Dermis blood vessel endothelial cell (primary cell): ENCODE measurements around the gene DNAI1. TPM values are rescaled to one million over a fixed set of nuclear protein-coding genes. Genes with fewer than 3 reads are reported as not detected.
"Not testable (repeated sequence)": the region's sequence is repeated elsewhere in the genome, so short reads cannot be mapped to it uniquely, and the experiment has no call there.

Experiments used
- DNase-seq: peaks from one replicate; pipeline ENCODE4 v3.0.0; 2010
- total RNA-seq: library from RNA; depleted of rRNA; stranded (reverse); fragments of >200 nt; gene quantifications from 2 replicates; pipeline ENCODE4 v1.2.3, GENCODE V29; 2014

DNAI1 gene
- total RNA-seq: not detected in 2 replicates

- DNase-seq: peak; percentile 99
Measured at GRCh38 chr9:34458013-34458958, at the start of gene DNAI1, which contains the start of gene FAM219A. DNAI1 (plus strand) TSS chr9:34458805; CDS start chr9:34459006, 201 bp downstream. FAM219A (minus strand) TSS chr9:34458570; CDS start chr9:34458263, 307 bp downstream.

- DNase-seq: no peak
Measured at GRCh38 chr9:34409154-34409553, 49.5 kb upstream of the DNAI1 start.

DNA sequence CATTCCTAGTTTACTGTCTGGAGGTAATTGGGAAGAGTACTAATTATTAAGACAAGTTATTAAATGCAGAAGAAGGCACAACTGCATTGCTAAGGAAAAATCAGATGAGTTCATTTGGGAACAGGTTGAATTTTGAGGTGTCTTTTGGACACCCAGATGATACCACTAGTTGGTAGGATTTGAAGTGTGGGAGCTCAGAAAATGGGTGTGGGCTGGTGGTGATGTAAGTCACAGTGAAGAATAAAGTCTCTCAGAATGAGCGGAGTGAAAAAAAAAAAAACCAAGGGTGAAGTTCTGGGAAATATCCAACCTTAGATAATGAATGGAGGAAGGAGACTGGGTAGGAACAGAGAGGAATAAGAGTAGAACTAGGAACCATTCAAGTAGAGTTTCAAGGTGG, 46.3 kb upstream of the DNAI1 start:
- no peak for DNase-seq

DNA sequence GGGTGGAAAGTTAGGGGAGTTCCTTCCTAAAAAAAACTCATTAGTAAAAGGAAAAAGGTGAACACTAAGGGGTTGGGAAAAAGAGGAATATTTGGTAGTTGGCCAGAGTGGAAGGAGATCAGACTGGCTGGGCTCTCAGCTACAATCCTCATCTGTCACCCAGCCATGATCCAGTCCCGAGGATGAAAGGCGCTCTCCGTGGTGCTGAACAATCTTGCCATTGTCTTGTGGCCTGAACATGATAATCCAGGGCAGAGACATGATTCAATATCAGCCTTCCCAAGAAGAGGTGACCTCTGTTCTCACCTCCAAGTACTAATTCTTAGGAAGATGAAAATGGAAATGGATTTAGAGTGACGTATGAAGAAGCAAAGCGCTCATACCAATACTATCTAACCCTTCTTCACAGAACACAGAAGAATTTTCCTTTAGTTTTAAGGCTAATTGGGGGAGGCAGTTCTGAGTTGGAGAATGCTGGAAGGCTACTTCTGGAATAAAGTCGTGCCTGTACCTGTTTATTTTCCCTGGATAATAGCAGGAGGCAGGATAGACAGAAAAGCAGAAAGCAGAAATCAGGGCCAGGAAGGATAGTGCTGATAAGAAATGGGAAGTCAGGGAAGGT, 45.3 kb upstream of the DNAI1 start:
- DNase-seq: peak; percentile 72

DNA sequence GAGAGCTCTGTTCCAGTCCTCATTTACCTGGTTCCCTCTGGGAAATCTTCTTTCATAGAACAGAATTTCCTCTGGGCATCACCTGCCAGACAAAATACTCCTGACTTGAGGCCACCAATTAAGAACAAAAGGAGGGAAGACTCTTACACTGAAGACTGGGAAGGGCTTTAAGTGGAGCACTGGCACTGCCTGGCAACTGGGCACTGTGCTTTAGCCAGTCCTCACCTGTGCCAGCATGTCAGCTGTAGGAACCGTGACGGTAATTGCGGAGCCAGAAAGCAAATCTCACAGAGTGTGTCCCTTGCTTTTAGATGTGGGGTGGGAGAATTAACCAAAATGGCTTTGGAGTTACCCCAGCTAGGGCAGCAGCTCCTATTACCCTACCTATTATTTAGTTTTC, 40.9 kb upstream of the DNAI1 start:
- DNase-seq: no peak

- DNase-seq: peak; percentile 21
Measured at GRCh38 chr9:34419716-34420504, 38.7 kb upstream of the DNAI1 start.

- DNase-seq: no peak
Measured at GRCh38 chr9:34426347-34427074, 32.1 kb upstream of the DNAI1 start.

- DNase-seq: peak; percentile 60
Measured at GRCh38 chr9:34428325-34428958, 30.2 kb upstream of the DNAI1 start.

- DNase-seq: peak; percentile 88
Measured at GRCh38 chr9:34430843-34431437, 27.7 kb upstream of the DNAI1 start.

DNA sequence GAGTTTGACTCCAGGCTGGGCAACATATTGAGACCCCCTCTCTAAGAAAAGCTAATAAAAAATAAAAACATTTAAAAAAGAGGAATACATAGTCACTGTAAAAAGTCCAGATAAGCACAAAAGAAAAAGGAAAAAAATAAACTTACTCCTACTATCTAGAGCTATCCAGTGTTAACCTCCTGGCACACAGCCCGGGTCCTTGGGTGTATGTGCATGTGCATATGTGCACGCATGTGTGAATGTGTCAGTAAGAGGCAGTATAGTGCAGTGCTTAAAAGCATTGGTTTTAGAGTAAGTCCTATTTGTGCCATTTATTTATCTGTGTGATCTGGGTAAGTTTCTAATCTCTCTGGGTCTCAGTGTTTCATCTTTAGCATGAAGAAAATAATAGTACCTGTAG, 26.9 kb upstream of the DNAI1 start:
- no peak for DNase-seq

DNA sequence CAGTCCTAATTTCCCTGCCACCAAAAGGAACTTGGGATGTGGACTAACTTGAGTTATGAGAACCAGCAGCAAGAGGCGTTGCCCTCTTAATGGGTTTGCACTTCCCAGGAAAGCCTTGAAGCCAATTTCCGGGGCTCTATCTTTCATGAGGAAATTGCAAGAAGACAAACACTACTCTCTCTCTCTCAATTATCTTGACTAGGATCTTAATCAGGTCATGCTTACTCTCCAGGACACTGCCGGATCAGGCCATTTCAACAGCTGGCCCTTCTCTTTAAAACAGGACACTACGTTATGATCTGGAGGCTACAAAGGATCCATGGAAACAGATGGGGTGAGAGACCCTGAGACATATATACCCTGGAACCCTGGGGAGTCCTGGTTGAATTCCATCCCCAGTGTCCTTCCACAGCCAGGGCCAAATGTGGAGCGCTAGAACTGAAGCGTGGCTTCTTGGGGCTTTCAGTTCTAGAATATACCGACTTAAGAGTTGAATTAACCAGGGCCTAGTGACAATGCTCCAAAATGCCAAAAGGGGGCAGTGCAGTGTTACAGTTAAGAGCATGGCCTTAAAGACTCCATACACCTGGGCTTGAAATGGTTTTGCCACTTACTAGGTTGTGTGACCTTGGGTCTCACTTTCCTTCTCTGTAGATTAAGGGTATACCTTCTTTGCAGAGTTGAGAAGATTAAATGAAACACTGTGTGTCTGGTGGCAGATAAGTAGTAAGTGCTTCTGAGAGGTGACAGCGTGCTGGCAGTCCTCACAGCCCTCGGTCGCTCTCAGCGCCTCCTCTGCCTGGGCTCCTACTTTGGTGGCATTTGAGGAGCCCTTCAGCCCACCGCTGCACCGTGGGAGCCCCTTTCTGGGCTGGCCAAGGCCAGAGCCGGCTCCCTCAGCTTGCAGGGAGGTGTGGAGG, 21.3 kb upstream of the DNAI1 start:
- peak; percentile 95 for DNase-seq

GRCh38 chr9:34437926-34438307, 20.7 kb upstream of the DNAI1 start:
- not testable (repeated sequence) for DNase-seq

DNA sequence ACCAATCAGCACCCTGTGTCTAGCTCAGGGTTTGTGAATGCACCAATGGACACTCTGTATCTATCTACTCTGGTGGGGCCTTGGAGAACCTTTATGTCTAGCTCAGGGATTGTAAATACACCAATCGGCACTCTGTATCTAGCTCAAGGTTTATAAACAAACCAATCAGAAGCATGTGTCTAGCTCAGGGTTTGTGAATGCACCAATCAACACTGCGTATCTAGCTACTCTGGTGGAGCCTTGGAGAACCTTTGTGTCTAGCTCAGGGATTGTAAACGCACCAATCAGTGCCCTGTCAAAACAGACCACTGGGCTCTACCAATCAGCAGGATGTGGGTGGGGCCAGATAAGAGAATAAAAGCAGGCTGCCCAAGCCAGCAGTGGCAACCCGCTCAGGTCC, 20.1 kb upstream of the DNAI1 start:
- DNase-seq: not testable (repeated sequence)

GRCh38 chr9:34440017-34440416, 18.6 kb upstream of the DNAI1 start:
- peak; percentile 26 for DNase-seq

DNA sequence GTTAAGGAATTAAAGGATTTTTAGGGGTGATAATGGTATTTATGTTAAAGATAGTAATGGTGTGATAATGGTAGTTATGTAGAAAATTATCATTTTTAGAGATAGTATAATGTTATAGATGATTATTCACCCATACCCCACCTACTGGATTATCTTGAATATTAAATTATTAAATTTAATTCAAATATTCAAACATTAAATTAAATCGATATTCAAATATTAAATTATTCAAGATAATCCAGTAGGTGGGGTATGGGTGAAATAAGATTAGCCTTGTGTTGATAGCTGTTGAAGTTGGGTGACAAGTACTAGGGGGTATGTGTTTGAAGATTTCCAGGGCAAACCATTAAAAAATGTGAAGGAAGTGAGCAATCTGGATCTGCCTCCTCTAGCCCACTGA, 15.8 kb upstream of the DNAI1 start:
- DNase-seq: no peak

- DNase-seq: no peak
Measured at GRCh38 chr9:34443533-34443932, 15.1 kb upstream of the DNAI1 start.

GRCh38 chr9:34443976-34444375, 14.6 kb upstream of the DNAI1 start:
- no peak for DNase-seq

GRCh38 chr9:34446468-34446891, 12.1 kb upstream of the DNAI1 start:
- DNase-seq: no peak

DNA sequence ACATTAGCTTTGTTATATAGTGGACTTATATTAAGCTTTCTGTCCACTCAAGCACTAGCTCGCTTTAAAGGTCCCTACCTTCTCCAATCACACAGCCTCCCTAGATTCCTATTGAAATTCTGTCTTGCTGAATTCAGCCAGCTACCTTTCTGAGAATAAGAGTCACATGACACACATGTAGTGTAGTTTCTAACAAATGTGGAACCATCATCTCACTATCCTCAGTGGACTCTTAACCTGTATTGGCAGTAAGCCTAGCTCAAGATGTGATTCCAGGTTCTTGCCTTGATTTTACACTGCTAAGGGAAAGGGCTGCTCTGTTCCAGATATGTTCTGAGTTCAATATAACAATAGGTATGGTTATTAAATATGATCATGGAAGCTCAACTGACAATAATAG, 11.7 kb upstream of the DNAI1 start:
- DNase-seq: no peak

GRCh38 chr9:34450644-34451043, 8.0 kb upstream of the DNAI1 start:
- no peak for DNase-seq
